Measurements from ENCODE around the gene PEPD. TPM values are rescaled to one million over a fixed set of nuclear protein-coding genes. Genes with fewer than 3 reads are reported as not detected.

The PEPD gene
- total RNA-seq, 1 donor, result 87.9 TPM

GRCh38 chr19:33381101-33381500 is 140.5 kb downstream of the PEPD start:
- DNase-seq (ENCODE audit: insufficient read length, low spot score, missing footprints), result no peak
- Histone ChIP-seq H2AFZ (ENCODE audit: low read length) (no peak overlapping the region), H3K79me2 (ENCODE audit: insufficient read depth, low read length) (peaks cover 95% of the 10 kb centered on the region), H3K4me2 (ENCODE audit: insufficient read depth, low read length) (no peak overlapping the region), H3K4me3 (ENCODE audit: insufficient read depth, low read length) (no peak overlapping the region), H3K4me1 (ENCODE audit: insufficient read depth, low read length) (peaks cover 9% of the 10 kb centered on the region), H3K27me3 (ENCODE audit: insufficient read depth, low read length) (no peaks in the 10 kb centered on the region), H3K27ac (ENCODE audit: low read depth, low read length) (no peak overlapping the region), H4K20me1 (ENCODE audit: insufficient read depth, low read length) (peaks cover 56% of the 10 kb centered on the region), H3K36me3 (ENCODE audit: insufficient read depth, low read length) (peaks cover 12% of the 10 kb centered on the region), H3K9me3 (ENCODE audit: low read depth, low read length) (no peaks in the 10 kb centered on the region)
- TF ChIP-seq CTCF (IDR thresholded peaks at IDR 0.05; ENCODE audit: extremely low read depth, low read depth, low read length), result no peak

DNA sequence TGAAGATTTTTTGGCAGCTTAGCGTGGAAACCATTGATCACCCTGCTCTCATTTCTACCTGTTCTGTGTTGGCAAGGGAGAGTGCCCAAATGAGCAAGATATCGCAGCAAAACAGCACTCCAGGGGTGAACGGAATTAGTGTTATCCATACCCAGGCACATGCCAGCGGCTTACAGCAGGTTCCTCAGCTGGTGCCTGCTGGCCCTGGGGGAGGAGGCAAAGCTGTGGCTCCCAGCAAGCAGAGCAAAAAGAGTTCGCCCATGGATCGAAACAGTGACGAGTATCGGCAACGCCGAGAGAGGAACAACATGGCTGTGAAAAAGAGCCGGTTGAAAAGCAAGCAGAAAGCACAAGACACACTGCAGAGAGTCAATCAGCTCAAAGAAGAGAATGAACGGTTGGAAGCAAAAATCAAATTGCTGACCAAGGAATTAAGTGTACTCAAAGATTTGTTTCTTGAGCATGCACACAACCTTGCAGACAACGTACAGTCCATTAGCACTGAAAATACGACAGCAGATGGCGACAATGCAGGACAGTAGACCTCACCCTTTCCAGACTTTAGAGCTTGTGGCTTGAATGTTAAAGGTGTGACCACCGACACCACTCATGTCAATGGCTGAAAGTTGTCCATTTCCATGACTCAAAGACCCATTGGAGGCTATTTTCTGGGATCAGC is 142.3 kb downstream of the PEPD start:
- H3K9me3 ChIP-seq (ENCODE audit: low read depth, low read length), result no peaks in the 10 kb centered on the region
- peaks cover 66% of the 10 kb centered on the region for H4K20me1 ChIP-seq (ENCODE audit: insufficient read depth, low read length)
- peaks cover 12% of the 10 kb centered on the region for H3K36me3 ChIP-seq (ENCODE audit: insufficient read depth, low read length)
- no peak overlapping the region for H3K4me2 ChIP-seq (ENCODE audit: insufficient read depth, low read length)
- peaks cover 27% of the 10 kb centered on the region for H3K4me1 ChIP-seq (ENCODE audit: insufficient read depth, low read length)
- H3K79me2 ChIP-seq (ENCODE audit: insufficient read depth, low read length), result peaks cover 99% of the 10 kb centered on the region
- no peak for TF ChIP-seq CTCF (IDR thresholded peaks at IDR 0.05; ENCODE audit: extremely low read depth, low read depth, low read length)
- no peak overlapping the region for H3K27ac ChIP-seq (ENCODE audit: low read depth, low read length)
- no peaks in the 10 kb centered on the region for H3K27me3 ChIP-seq (ENCODE audit: insufficient read depth, low read length)
- H2AFZ ChIP-seq (ENCODE audit: low read length), result no peak overlapping the region
- no peak for DNase-seq (ENCODE audit: insufficient read length, low spot score, missing footprints)
- H3K4me3 ChIP-seq (ENCODE audit: insufficient read depth, low read length), result no peak overlapping the region

DNA sequence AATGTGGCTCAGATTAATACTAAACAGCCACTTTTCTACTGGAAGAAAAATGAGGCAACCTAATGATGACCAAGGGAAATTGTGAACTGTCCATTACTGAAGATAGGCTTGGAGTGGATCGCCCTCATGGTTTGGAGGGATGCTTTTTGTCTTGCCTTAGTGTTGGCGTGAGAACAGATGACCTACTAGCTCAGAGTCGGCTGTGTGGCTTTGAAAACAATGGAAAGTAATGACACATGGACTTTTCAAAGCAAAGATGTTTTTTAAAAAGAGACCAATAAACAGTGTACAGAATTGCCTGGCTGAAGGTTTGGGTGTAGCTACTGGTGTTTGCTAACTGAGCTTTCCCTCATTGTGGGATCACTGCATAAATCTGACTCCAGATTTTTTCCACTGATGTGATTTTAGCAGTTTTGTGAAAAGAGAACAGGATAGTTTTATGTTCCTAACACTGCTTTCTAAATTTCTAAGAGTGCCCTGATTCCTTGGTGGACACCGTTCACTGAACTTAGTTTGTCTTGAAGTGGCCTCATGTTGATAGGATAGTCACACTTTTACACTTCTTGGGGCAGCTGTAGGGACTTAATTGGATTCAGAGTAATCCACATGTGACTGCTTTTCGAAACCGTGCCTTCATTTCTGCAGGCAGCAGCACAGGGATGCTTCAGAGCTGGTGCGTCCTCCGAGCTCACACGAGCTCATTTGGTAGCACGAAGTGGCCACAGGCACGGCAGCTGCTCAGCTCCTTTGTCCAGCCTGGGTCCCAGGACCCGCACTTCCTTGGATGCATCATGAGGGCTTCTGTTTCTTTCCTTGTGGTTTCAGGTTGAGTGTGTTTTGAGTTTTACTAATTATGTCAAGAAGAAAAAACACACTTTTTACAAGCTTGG is 143.8 kb downstream of the PEPD start:
- Histone ChIP-seq H3K27ac (ENCODE audit: low read depth, low read length) (no peak overlapping the region), H3K79me2 (ENCODE audit: insufficient read depth, low read length) (peaks cover 92% of the 10 kb centered on the region), H3K9me3 (ENCODE audit: low read depth, low read length) (no peaks in the 10 kb centered on the region), H3K4me2 (ENCODE audit: insufficient read depth, low read length) (no peak overlapping the region), H3K36me3 (ENCODE audit: insufficient read depth, low read length) (peaks cover 12% of the 10 kb centered on the region), H4K20me1 (ENCODE audit: insufficient read depth, low read length) (peaks cover 61% of the 10 kb centered on the region), H2AFZ (ENCODE audit: low read length) (no peak overlapping the region), H3K4me1 (ENCODE audit: insufficient read depth, low read length) (peaks cover 28% of the 10 kb centered on the region), H3K4me3 (ENCODE audit: insufficient read depth, low read length) (no peak overlapping the region), H3K27me3 (ENCODE audit: insufficient read depth, low read length) (no peaks in the 10 kb centered on the region)
- DNase-seq (ENCODE audit: insufficient read length, low spot score, missing footprints), result no peak
- no peak for TF ChIP-seq CTCF (IDR thresholded peaks at IDR 0.05; ENCODE audit: extremely low read depth, low read depth, low read length)

Measured in osteoblast (primary cell).